Cardiac fibroblast (primary cell): Measurements from ENCODE around the gene NBR1.
"Not testable (repeated sequence)": the region's sequence is repeated elsewhere in the genome, so short reads cannot be mapped to it uniquely, and the experiment has no call there.

ENCODE experiments used
- DNase-seq, 2 donors: peaks; one replicate each; pipeline versions ENCODE4 v3.0.0 to v3.0.0-alpha.2; 2010; ENCODE audit warnings: low read depth in 2 of 2
- H3K4me3 ChIP-seq, 2 donors: replicated peaks in 1 of 2; 1 replicate in 1 of 2; 2 replicates in 1 of 2; pipeline ENCODE4 v1.5.1; 2011; ENCODE audit warnings: low read depth in 2 of 2, low read length in 2 of 2, mild to moderate bottlenecking in 2 of 2, moderate library complexity in 1 of 2
- TF ChIP-seq, protein P1 (sequence below): IDR thresholded peaks from one replicate; pipeline ENCODE4 v1.5.1; 2011; ENCODE audit warnings: low read depth, mild to moderate bottlenecking, low read length, inconsistent platforms

The NBR1 gene

DNA sequence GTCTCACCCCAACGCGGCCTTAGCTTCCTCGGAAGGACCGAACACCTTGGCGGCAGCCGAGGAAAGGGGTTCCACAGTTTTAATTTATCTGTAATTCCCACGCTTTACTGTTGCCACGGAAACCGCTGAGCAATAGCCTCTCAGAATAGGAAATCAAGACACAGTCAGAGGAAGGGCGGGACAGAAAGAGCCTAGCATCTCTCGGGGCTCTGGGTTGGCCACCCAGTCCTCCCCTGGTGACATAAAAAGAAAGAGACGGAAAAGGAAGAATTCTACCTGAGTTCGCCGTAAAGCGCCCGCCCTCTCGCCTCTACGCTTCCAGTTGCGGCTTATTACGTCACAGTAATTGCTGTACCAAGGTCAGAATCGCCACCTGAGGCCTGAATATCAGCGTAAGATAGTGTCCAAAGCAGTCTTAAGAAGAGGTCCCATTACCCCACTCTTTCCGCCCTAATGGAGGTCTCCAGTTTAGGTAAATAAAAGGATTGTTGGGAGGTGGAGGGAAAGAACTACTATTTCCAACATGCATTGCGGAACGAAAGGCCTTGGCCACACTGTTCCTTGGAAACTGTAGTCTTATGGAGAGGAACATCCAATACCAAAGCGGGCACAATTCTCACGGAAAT is 761 bp upstream of the NBR1 start:
- TF ChIP-seq, protein P1, sequence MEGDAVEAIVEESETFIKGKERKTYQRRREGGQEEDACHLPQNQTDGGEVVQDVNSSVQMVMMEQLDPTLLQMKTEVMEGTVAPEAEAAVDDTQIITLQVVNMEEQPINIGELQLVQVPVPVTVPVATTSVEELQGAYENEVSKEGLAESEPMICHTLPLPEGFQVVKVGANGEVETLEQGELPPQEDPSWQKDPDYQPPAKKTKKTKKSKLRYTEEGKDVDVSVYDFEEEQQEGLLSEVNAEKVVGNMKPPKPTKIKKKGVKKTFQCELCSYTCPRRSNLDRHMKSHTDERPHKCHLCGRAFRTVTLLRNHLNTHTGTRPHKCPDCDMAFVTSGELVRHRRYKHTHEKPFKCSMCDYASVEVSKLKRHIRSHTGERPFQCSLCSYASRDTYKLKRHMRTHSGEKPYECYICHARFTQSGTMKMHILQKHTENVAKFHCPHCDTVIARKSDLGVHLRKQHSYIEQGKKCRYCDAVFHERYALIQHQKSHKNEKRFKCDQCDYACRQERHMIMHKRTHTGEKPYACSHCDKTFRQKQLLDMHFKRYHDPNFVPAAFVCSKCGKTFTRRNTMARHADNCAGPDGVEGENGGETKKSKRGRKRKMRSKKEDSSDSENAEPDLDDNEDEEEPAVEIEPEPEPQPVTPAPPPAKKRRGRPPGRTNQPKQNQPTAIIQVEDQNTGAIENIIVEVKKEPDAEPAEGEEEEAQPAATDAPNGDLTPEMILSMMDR: no peak
- DNase-seq: peak; percentile 97 to 98
- H3K4me3 ChIP-seq: peak overlapping the region; percentile 88

DNA sequence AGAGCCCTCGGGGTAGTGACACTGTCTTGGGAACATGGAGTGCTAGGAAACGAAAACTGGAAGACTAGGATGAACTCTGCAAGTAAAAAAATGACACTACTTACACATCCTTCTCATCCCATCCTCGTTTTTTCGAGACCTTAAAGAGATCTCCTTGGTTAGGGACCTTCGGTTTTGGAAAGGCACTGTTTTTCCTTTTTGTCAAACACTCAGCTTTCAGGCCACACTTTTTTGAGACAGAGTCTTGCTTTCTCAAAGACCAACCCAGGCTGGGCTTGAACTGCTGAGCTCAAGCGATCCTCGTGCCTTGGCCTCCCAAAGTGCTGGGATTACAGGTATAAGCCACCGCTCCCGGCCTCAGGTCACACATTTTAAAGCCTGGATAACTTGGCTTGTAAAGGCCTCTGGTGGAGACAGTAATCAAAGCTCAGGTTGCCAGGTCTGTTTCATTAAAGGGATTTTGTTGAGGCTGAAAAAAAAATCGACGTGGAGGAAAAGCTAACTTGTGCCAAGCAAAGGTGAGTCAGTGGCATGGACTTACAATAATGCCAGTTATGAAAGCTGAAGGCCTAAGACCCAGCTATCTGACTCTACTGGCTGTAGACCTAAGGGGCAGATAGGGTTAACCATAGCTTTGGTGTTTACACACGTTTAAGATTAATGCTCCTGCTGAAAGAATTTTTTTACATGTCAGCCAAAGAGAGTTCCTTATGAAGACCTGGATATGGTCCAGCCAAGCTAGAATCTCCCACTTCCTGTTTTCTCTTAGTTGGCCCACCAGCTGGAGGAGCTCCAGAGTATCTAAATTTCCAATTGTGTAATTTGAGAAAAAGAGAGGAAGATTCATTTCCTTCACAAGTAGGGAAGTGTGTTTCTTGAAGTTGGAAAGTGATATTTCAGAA is 823 bp downstream of the NBR1 start:
- DNase-seq: peak; percentile 95
- H3K4me3 ChIP-seq: peak overlapping the region; percentile 88
- TF ChIP-seq, protein P1: peak; percentile 25

DNA sequence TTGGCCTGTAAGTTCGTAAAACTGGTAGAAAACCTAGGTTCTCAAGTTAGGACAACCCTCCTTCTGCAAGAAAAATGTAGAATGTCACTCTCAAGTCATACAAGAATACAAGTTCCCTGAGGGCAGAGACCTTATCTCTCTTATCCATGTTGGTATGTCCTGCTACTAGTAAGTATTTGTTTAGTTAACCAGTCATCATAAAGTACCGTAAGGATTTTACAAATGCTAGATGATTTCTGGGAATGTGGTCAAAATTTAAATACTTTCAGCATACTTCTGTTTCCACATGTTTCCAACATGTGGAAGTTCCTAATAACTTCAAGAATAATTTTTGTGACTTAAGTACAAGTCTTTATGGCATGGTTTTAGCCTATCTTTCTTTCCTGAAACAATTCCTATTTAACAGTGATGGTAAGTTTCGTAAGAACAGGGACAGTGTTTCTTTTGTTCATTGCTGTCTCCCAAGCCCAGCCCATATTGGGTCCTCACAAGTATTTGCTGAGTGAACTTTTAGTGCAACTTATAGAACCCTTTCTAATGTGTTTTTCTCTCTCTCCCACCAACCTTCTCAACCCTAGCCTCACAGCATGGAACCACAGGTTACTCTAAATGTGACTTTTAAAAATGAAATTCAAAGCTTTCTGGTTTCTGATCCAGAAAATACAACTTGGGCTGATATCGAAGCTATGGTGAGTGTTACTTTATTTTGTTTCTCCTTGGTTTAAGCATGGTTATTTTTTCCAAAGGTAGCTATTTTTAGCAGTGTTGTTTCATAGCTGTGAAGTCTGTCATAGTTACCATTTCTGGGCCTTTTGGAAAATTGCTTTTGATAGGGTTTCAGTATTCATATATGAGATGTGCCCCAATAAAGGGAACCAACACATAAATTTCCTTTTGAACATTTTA is 4.5 kb downstream of the NBR1 start:
- no peak overlapping the region for H3K4me3 ChIP-seq
- TF ChIP-seq, protein P1: no peak
- DNase-seq: peak; percentile 69 to 76

DNA sequence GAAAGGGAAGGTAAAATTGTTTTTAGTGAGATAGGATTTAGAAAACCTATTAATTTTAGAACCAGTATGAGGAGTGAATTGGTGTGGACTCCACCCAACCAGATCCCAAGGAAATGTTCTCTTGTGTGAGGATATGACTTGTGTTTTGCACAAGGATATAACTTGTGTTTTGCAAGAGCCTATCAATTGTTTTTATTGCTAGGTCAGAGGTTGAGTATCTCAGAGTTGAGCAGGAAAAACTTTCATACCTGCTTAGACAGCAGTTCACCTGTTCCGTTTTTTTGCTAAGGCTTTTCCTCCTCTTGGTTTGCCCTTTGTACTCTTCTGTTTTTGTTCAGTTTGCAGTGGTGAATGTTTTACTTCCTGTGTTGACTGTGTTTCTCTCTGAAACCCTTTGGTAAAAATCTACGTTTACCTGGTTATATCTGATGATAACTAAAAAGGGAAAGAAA is 5.1 kb downstream of the NBR1 start:
- H3K4me3 ChIP-seq: no peak overlapping the region
- DNase-seq: no peak
- TF ChIP-seq, protein P1: no peak

DNA sequence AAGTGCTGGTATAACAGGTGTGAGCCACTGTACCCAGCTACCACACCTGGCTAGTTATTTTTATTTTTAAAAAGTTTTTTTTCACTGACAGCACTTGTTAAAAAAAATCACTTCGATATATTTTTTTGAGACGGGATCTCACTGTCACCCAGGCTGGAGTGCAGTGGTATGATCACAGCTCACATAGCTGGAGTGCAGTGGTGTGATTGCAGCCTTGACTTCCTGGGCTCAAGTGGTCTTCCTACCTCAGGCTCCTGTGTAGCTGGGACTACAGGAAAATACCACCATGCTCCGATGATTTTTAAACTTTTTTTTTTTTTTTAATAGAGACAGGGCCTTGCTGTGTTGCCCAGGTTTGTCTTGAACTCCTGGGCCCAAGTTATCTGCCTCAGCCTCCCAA is 12.9 kb downstream of the NBR1 start:
- DNase-seq: no peak
- H3K4me3 ChIP-seq: no peak overlapping the region
- TF ChIP-seq, protein P1: no peak

DNA sequence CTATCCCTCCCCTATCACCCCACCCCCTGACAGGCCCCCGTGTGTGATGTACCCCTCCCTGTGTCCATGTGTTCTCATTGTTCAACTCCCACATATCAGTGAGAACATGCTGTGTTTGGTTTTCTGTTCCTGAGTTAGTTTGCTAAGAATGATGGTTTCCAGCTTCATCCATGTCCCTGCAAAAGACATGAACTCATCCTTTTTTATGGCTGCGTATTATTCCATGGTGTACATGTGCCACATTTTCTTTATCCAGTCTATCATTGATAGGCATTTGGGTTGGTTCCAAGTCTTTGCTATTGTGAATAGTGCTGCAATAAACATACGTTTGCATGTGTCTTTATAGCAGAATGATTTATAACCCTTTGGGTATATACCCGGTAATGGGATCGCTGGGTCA is 15.6 kb downstream of the NBR1 start:
- DNase-seq, H3K4me3 ChIP-seq: not testable (repeated sequence)

DNA sequence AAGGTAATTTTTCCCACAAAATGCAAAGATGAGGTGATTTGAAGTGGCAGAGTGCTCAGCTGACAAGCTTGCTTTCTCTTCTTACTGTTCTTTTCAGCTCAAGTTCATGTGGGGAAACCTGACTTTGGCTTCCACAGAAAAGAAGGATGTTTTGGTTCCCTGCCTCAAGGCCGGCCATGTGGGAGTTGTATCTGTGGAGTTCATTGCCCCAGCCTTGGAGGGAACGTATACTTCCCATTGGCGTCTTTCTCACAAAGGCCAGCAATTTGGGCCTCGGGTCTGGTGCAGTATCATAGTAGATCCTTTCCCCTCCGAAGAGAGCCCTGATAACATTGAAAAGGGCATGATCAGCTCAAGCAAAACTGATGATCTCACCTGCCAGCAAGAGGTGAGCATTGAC is 22.2 kb downstream of the NBR1 start:
- TF ChIP-seq, protein P1: no peak
- no peak for DNase-seq
- H3K4me3 ChIP-seq: no peak overlapping the region
